Right lobe of liver (tissue), 6 donors: Measurements from ENCODE around the gene GNPTAB. TPM values are rescaled to one million over a fixed set of nuclear protein-coding genes. Genes with fewer than 3 reads are reported as not detected.

Experiments used
- ATAC-seq, 4 donors: fragments of 200-7000 bp; cut with Tn5 transposase; one replicate each; pipeline ENCODE4 v1.9.1; 2020; ENCODE audit warnings: mild to moderate bottlenecking in 4 of 4, moderate library complexity in 4 of 4
- DNase-seq, 3 donors: peaks; one replicate each; pipeline ENCODE4 v3.0.0-alpha.2; 2020
- H3K27ac ChIP-seq, 3 donors: fragments of 200-600 bp; one replicate each; pipeline ENCODE4 v1.8.0; 2022
- H3K27me3 ChIP-seq, 2 donors: fragments of 200-600 bp; one replicate each; pipeline ENCODE4 v1.8.0; 2022
- H3K36me3 ChIP-seq, 4 donors: fragments of 200-600 bp; sonication (generic) in 1 of 4; one replicate each; pipeline versions ENCODE4 v1.5.1 to v1.8.0; 2017 to 2022; ENCODE audit warnings: control low read depth in 1 of 4
- H3K4me1 ChIP-seq, 4 donors: fragments of 200-600 bp; sonication (generic) in 1 of 4; one replicate each; pipeline versions ENCODE4 v1.5.1 to v1.8.0; 2017 to 2022; ENCODE audit warnings: control low read depth in 1 of 4
- H3K4me3 ChIP-seq, 3 donors: fragments of 200-600 bp; one replicate each; pipeline ENCODE4 v1.8.0; 2022
- H3K9me3 ChIP-seq, 4 donors: fragments of 200-600 bp; sonication (generic) in 1 of 4; one replicate each; pipeline versions ENCODE4 v1.5.1 to v1.8.0; 2017 to 2022; ENCODE audit warnings: control low read depth in 1 of 4
- POLR2A ChIP-seq: fragments of 450-650 bp; IDR thresholded peaks from one replicate; pipeline ENCODE4 v1.6.1; 2017; ENCODE audit warnings: antibody characterized with exemption, mild to moderate bottlenecking
- WGBS: methylation state at CpG from one replicate; pipeline ENCODE4 v1.1.6; 2018; ENCODE audit warnings: low coverage, low lambda C conversion rate; ENCODE audit not compliant: insufficient coverage; ENCODE audit errors: missing lambda C conversion rate; 5-methylcytosine and 5-hydroxymethylcytosine counted together
- intact Hi-C, 2 donors: fragments of 100-400 bp; cut with DNase I; formaldehyde crosslinking; loops; one replicate each; pipeline versions ENCODE4 v1.11.2 to v1.14.1; 2022
- total RNA-seq, 6 experiments: library from RNA; depleted of rRNA in 2 of 6; stranded (reverse); fragments of >200 nt in 2 of 6; fragmentation: NEBNext Ultra II Directional in 3 of 6; extraction: Animal tissue kit (Norgen Biotek cat#: 25700) in 3 of 6; gene quantifications; one replicate each; pipeline versions ENCODE4 v1.1.0 to v1.2.4, GENCODE V29; 2016 to 2023
- TF ChIP-seq, protein P1 (sequence below), 4 donors: fragments of 200-600 bp in 3 of 4; fragments of 450-650 bp in 1 of 4; IDR thresholded peaks; one replicate each; pipeline versions ENCODE4 v1.5.1 to v1.8.0; 2016 to 2022; ENCODE audit warnings: antibody characterized with exemption in 4 of 4, mild to moderate bottlenecking in 2 of 4
- donor health status: DM: no; HTN: yes; CAD: no.
- donor health status: DM: no; HTN: no; CAD: no.
- donor health status: DM: no; HTN: no; CAD: no.
- donor health status: DM: no; HTN: yes; CAD: no.
- donor health status: DM: no; HTN: yes; CAD: no.

Gene GNPTAB
- total RNA-seq, 6 experiments from 2014 or later, result 8.8 to 17.4 (median 14.1) TPM

DNA sequence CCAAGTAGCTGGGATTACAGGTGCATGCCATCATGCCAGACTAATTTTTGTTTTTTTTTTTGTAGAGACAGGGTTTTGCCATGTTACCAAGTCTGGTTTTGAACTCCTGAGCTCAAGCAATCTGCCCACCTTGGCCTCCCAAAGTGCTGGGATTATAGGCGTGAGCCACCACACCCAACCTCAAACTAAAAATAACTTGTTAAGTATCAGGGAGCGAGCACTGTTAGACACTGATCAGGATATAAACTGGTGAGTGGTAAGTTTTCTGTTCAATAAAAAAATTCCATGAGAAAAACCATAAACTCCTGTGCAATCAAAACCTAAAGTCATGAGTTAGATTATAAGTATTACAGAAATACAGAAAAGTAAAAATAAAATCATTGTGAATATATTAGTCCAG, 46.9 kb downstream of the GNPTAB start:
- no peaks in the 10 kb centered on the region for H3K4me1 ChIP-seq
- H3K27me3 ChIP-seq, result no peaks in the 10 kb centered on the region
- TF ChIP-seq POLR2A, result no peak
- TF ChIP-seq, protein P1, sequence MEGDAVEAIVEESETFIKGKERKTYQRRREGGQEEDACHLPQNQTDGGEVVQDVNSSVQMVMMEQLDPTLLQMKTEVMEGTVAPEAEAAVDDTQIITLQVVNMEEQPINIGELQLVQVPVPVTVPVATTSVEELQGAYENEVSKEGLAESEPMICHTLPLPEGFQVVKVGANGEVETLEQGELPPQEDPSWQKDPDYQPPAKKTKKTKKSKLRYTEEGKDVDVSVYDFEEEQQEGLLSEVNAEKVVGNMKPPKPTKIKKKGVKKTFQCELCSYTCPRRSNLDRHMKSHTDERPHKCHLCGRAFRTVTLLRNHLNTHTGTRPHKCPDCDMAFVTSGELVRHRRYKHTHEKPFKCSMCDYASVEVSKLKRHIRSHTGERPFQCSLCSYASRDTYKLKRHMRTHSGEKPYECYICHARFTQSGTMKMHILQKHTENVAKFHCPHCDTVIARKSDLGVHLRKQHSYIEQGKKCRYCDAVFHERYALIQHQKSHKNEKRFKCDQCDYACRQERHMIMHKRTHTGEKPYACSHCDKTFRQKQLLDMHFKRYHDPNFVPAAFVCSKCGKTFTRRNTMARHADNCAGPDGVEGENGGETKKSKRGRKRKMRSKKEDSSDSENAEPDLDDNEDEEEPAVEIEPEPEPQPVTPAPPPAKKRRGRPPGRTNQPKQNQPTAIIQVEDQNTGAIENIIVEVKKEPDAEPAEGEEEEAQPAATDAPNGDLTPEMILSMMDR (IDR thresholded peaks at IDR 0.05), result no peak
- no peak for DNase-seq
- intact Hi-C loops, result no loop called here
- no peak for ATAC-seq
- WGBS, result 81% methylated on average over 2 of the region's 2 CpGs
- no peaks in the 10 kb centered on the region for H3K9me3 ChIP-seq
- H3K36me3 ChIP-seq, result peaks cover 0 to 2% (median 0%) of the 10 kb centered on the region in 4 donors
- H3K27ac ChIP-seq, result no peak overlapping the region
- no peak overlapping the region for H3K4me3 ChIP-seq

DNA sequence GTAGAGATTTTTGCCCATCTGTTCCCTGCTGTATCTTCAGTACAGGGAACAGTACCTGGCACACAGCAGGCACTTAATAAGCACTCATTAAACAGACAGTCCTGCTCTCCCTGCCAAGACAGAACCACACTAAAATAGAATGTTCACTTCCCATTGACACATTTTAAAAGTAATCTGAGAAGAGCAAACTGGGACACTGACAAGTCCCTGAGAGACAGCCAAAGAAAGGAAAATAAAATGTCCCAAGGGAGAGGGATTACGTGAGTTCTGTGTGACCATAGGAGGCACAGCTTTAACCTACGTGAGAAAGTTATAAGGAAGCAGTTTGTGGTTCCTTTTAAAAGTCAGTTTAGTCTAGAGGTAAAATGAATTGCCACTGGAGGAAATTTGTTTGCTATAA, 47.6 kb downstream of the GNPTAB start:
- Histone ChIP-seq H3K4me1 (no peaks in the 10 kb centered on the region), H3K27ac (no peak overlapping the region), H3K4me3 (no peak overlapping the region), H3K27me3 (no peaks in the 10 kb centered on the region), H3K9me3 (no peaks in the 10 kb centered on the region), H3K36me3 (peaks cover 0 to 2% (median 0%) of the 10 kb centered on the region in 4 donors)
- WGBS, result 85% methylated on average over 2 of the region's 2 CpGs
- intact Hi-C loops, result no loop called here
- ATAC-seq, result no peak
- TF ChIP-seq, protein P1 (IDR thresholded peaks at IDR 0.05), result no peak
- TF ChIP-seq POLR2A, result no peak
- no peak for DNase-seq

DNA sequence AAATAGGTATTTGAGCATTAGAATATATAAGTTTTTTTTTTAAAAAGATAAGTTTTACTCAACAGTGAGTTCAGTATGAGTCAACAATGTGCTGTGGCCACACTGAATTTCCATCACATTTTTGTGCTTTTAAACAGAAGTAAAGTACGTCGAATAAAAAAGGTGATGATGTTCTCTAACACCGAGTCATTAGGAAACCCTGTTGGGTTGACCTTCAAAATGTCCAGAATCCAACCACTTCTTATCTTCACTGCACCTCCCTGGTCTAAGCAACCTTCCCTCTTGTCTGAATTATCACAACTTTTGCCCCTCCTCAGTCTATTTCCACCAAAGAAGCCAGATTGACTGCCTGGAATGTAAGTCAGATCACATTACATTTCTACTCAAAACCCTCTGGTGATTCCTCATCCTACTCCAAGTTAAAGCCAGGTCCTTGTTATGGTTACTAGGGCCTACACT, 48.5 kb downstream of the GNPTAB start:
- 73% methylated on average over 3 of the region's 3 CpGs for WGBS
- DNase-seq (no peak), ATAC-seq (no peak)
- Histone ChIP-seq H3K9me3 (no peaks in the 10 kb centered on the region), H3K27me3 (no peaks in the 10 kb centered on the region), H3K27ac (no peak overlapping the region), H3K4me1 (no peaks in the 10 kb centered on the region), H3K36me3 (peaks cover 0 to 2% (median 0%) of the 10 kb centered on the region in 4 donors), H3K4me3 (no peak overlapping the region)
- intact Hi-C loops, result no loop called here
- TF ChIP-seq POLR2A, result no peak
- TF ChIP-seq, protein P1 (IDR thresholded peaks at IDR 0.05), result no peak

DNA sequence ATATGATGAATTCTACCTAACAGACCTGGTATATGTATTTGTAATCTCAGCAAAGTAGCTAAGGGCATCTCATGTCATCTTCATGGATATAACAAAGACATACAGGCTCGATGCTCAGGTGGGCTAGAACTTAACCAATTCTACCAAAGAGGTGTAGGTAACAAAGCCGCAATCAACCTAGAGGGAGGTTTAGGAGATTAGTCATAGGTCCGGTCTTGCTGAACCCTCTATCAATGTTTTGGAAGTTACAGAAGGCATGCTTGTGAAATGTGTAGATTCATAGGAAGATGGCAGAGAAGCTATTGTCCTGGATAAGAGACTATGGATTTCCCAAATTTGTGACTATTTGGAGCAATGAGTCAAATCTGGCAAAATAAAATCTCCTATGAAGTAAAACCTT, 48.9 kb downstream of the GNPTAB start:
- no peaks in the 10 kb centered on the region for H3K9me3 ChIP-seq
- no peak overlapping the region for H3K27ac ChIP-seq
- H3K4me1 ChIP-seq, result no peaks in the 10 kb centered on the region
- no peak overlapping the region for H3K4me3 ChIP-seq
- intact Hi-C loops, result no loop called here
- DNase-seq (no peak), ATAC-seq (no peak)
- peaks cover 0 to 2% (median 0%) of the 10 kb centered on the region in 4 donors for H3K36me3 ChIP-seq
- 75% methylated on average over 3 of the region's 3 CpGs for WGBS
- H3K27me3 ChIP-seq, result no peaks in the 10 kb centered on the region
- TF ChIP-seq, protein P1 (IDR thresholded peaks at IDR 0.05), result no peak
- TF ChIP-seq POLR2A, result no peak

DNA sequence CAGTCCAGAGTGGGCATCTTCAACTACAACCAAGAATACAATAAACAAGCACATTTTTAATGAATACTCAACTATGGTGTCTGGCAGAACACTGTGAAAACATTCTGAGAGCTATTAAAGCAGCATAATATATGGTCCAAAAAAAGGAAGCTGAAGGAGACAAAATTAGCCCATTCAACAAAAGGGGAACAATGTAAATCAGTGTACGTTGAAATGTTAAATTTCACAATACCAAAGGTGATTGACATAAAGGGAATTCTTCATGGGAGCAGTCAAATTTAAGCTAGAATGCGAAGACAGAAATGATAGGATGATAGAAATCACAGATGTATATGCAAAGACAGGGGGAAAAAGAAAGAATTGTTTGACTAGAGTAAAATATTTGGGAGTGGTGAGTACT, 50.2 kb downstream of the GNPTAB start:
- H3K27me3 ChIP-seq, result no peaks in the 10 kb centered on the region
- H3K9me3 ChIP-seq, result no peaks in the 10 kb centered on the region
- intact Hi-C loops, result no loop called here
- peaks cover 0 to 2% (median 0%) of the 10 kb centered on the region in 4 donors for H3K36me3 ChIP-seq
- 70% methylated on average over 2 of the region's 2 CpGs for WGBS
- H3K4me1 ChIP-seq, result no peaks in the 10 kb centered on the region
- no peak for DNase-seq
- no peak overlapping the region for H3K4me3 ChIP-seq
- ATAC-seq, result no peak
- H3K27ac ChIP-seq, result no peak overlapping the region
- no peak for TF ChIP-seq POLR2A
- TF ChIP-seq, protein P1 (IDR thresholded peaks at IDR 0.05), result no peak
